ENCODE results near the gene EMILIN1.

- TF ChIP-seq, protein P1, sequence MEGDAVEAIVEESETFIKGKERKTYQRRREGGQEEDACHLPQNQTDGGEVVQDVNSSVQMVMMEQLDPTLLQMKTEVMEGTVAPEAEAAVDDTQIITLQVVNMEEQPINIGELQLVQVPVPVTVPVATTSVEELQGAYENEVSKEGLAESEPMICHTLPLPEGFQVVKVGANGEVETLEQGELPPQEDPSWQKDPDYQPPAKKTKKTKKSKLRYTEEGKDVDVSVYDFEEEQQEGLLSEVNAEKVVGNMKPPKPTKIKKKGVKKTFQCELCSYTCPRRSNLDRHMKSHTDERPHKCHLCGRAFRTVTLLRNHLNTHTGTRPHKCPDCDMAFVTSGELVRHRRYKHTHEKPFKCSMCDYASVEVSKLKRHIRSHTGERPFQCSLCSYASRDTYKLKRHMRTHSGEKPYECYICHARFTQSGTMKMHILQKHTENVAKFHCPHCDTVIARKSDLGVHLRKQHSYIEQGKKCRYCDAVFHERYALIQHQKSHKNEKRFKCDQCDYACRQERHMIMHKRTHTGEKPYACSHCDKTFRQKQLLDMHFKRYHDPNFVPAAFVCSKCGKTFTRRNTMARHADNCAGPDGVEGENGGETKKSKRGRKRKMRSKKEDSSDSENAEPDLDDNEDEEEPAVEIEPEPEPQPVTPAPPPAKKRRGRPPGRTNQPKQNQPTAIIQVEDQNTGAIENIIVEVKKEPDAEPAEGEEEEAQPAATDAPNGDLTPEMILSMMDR (IDR thresholded peaks at IDR 0.05; ENCODE audit: low read depth, low read length, poor library complexity, severe bottlenecking) = no peak
- no peak for TF ChIP-seq EZH2phosphoT487 (IDR thresholded peaks at IDR 0.05; ENCODE audit: borderline replicate concordance, low read length)
Observed at GRCh38 chr2:27131429-27131828, 53.0 kb downstream of the EMILIN1 start.
